MCF 10A (cell line): ENCODE results near the gene HTT-AS. TPM values are rescaled to one million over a fixed set of nuclear protein-coding genes. Genes with fewer than 3 reads are reported as not detected.

Experiments used
- Bru-seq: library from RNA; stranded (reverse); fragments of 400-500 nt; gene quantifications from one replicate; lab custom pipeline; 2021; lab: Mats Ljungman, UMichigan
- BruChase-seq, 2 experiments: library from RNA; stranded (reverse); fragments of 400-500 nt; gene quantifications; one replicate each; lab custom pipeline; 2021; lab: Mats Ljungman, UMichigan
- BruUV-seq: library from RNA; stranded (reverse); fragments of 400-500 nt; replicated peaks from 2 replicates; lab custom pipeline; 2021; lab: Mats Ljungman, UMichigan
- CTCF ChIA-PET: fragments of 300-600 bp; sonication (Branson Sonifier 250); formaldehyde crosslinking; extraction: SDS; loops from one replicate; lab custom pipeline; 2021; ENCODE audit warnings: antibody characterized with exemption, inconsistent platforms; lab: Yijun Ruan, JAX
- POLR2A ChIA-PET: fragments of 300-600, 350-650 bp; sonication (Branson Sonifier 250); formaldehyde crosslinking; extraction: SDS; loops from one replicate; lab custom pipeline; 2020; ENCODE audit warnings: antibody characterized with exemption, inconsistent platforms; lab: Yijun Ruan, JAX
- DNase-seq: peaks from one replicate; pipeline ENCODE4 v3.0.0-alpha.2; 2018; ENCODE audit not compliant: unreplicated experiment
- H3K27ac Mint-ChIP-seq: one replicate; pipeline ENCODE4 v1.8.0; 2022; ENCODE audit warnings: mild to moderate bottlenecking, low read depth, mixed read lengths; ENCODE audit not compliant: unreplicated experiment
- H3K27me3 Mint-ChIP-seq: one replicate; pipeline ENCODE4 v1.8.0; 2022; ENCODE audit warnings: mixed read lengths; ENCODE audit not compliant: insufficient read depth, unreplicated experiment
- H3K36me3 Mint-ChIP-seq: one replicate; pipeline ENCODE4 v1.8.0; 2022; ENCODE audit warnings: mild to moderate bottlenecking, moderate library complexity, mixed read lengths; ENCODE audit not compliant: insufficient read depth, unreplicated experiment
- H3K4me1 Mint-ChIP-seq: one replicate; pipeline ENCODE4 v1.8.0; 2022; ENCODE audit warnings: mixed read lengths; ENCODE audit not compliant: insufficient read depth, unreplicated experiment
- H3K4me3 Mint-ChIP-seq: one replicate; pipeline ENCODE4 v1.8.0; 2022; ENCODE audit warnings: mild to moderate bottlenecking, moderate library complexity, mixed read lengths; ENCODE audit not compliant: unreplicated experiment
- H3K9me3 Mint-ChIP-seq: one replicate; pipeline ENCODE4 v1.8.0; 2022; ENCODE audit warnings: mixed read lengths; ENCODE audit not compliant: unreplicated experiment
- CTCF ChIP-seq: fragments of 200-600 bp; IDR thresholded peaks from one replicate; pipeline ENCODE4 v1.8.0; 2022; ENCODE audit warnings: antibody characterized with exemption, mild to moderate bottlenecking; ENCODE audit not compliant: unreplicated experiment
- intact Hi-C: fragments of 100-400 bp; cut with micrococcal nuclease; formaldehyde crosslinking; loops from 2 replicates; pipeline ENCODE4 v1.14.1; 2022
- long read RNA-seq: library from polyadenylated mRNA; stranded (forward); transcript quantifications from one replicate; pipeline ENCODE4 v2.0.0, GENCODE V29; 2022
- total RNA-seq: library from RNA; stranded (reverse); gene quantifications from 2 replicates; pipeline ENCODE4 v1.2.3, GENCODE V29; 2022

Gene HTT-AS
- total RNA-seq: not detected in 2 replicates
- percentile 22 among the genes with signal in this experiment for Bru-seq, nascent RNA
- percentile 23 among the genes with signal in this experiment for BruChase-seq, experiment 1, labeled RNA remaining after a 6-hour chase
- percentile 21 among the genes with signal in this experiment for BruChase-seq, experiment 2, labeled RNA remaining after a 2-hour chase
- long read RNA-seq: 0 reads

- no peaks in the 10 kb centered on the region for H3K27me3 Mint-ChIP-seq
- intact Hi-C loops: no loop called here
- peak within 1 kb of the TSS; percentile 87 for H3K27ac Mint-ChIP-seq
- no peaks in the 10 kb centered on the region for H3K9me3 Mint-ChIP-seq
- ChIA-PET POLR2A (interaction anchor here (0.6 to 2.9 kb wide), 7 partner anchors 21 to 882 kb away, joined by 3 to 14 read pairs (median 4); partner anchors contain the start of genes GRK4 and NOP14), CTCF (interaction anchor here (0.6 to 1.8 kb wide), 2 partner anchors 48 to 349 kb away, joined by 4 to 5 read pairs; no protein-coding TSS in a partner anchor)
- TF ChIP-seq CTCF: no peak
- peak; percentile 91 for DNase-seq
- BruUV-seq: no TSS peak
- peaks cover 7% of the 10 kb centered on the region for H3K36me3 Mint-ChIP-seq
- H3K4me1 Mint-ChIP-seq: peaks cover 12% of the 10 kb centered on the region
- peak within 1 kb of the TSS; percentile 86 for H3K4me3 Mint-ChIP-seq
These were observed at the start of gene HTT-AS, which contains the start of gene HTT for GRCh38 chr4:3074078-3074845. HTT-AS (minus strand) TSS chr4:3074538. HTT (plus strand) TSS chr4:3074681; CDS start chr4:3074826, 145 bp downstream.

GRCh38 chr4:3123181-3123671 is 48.9 kb upstream of the HTT-AS start:
- Mint-ChIP-seq H3K36me3 (peaks cover 73% of the 10 kb centered on the region), H3K4me3 (no peak overlapping the region), H3K4me1 (no peaks in the 10 kb centered on the region), H3K9me3 (no peaks in the 10 kb centered on the region), H3K27me3 (no peaks in the 10 kb centered on the region), H3K27ac (peak overlapping the region; percentile 5)
- no TSS peak for BruUV-seq
- DNase-seq: no peak
- ChIA-PET POLR2A (interaction anchor here (1.0 to 3.1 kb wide), 4 partner anchors 10 to 187 kb away, joined by 3 to 13 read pairs (median 8); no protein-coding TSS in a partner anchor), CTCF (interaction anchor here (0.6 to 3.8 kb wide), 6 partner anchors 9 to 491 kb away, joined by 3 to 33 read pairs (median 4); no protein-coding TSS in a partner anchor)
- TF ChIP-seq CTCF: no peak
- intact Hi-C loops: no loop called here

- ChIA-PET CTCF (interaction anchor here (0.8 to 3.8 kb wide), 4 partner anchors 14 to 358 kb away, joined by 3 to 33 read pairs (median 4); no protein-coding TSS in a partner anchor), POLR2A (interaction anchor here (0.6 to 3.1 kb wide), 5 partner anchors 9 to 37 kb away, joined by 3 to 13 read pairs (median 5); no protein-coding TSS in a partner anchor)
- DNase-seq: no peak
- intact Hi-C loops: no loop called here
- H3K4me1 Mint-ChIP-seq: no peaks in the 10 kb centered on the region
- TF ChIP-seq CTCF: no peak
- H3K36me3 Mint-ChIP-seq: peaks cover 73% of the 10 kb centered on the region
- H3K27me3 Mint-ChIP-seq: no peaks in the 10 kb centered on the region
- no TSS peak for BruUV-seq
- H3K4me3 Mint-ChIP-seq: no peak overlapping the region
- no peak overlapping the region for H3K27ac Mint-ChIP-seq
- H3K9me3 Mint-ChIP-seq: no peaks in the 10 kb centered on the region
These were observed 47.8 kb upstream of the HTT-AS start for GRCh38 chr4:3122081-3122563.
